Dermis blood vessel endothelial cell (primary cell): ENCODE measurements around the gene SCAF1. TPM values are rescaled to one million over a fixed set of nuclear protein-coding genes. Genes with fewer than 3 reads are reported as not detected.

Source experiments
- DNase-seq: peaks from one replicate; pipeline ENCODE4 v3.0.0; 2010
- total RNA-seq: library from RNA; depleted of rRNA; stranded (reverse); fragments of >200 nt; gene quantifications from 2 replicates; pipeline ENCODE4 v1.2.3, GENCODE V29; 2014

Gene SCAF1
- total RNA-seq, 1 donor from 2014 or later: 11.9 TPM

- peak; percentile 81 for DNase-seq
Measured at GRCh38 chr19:49687566-49688316, 45.7 kb downstream of the SCAF1 start.

DNA sequence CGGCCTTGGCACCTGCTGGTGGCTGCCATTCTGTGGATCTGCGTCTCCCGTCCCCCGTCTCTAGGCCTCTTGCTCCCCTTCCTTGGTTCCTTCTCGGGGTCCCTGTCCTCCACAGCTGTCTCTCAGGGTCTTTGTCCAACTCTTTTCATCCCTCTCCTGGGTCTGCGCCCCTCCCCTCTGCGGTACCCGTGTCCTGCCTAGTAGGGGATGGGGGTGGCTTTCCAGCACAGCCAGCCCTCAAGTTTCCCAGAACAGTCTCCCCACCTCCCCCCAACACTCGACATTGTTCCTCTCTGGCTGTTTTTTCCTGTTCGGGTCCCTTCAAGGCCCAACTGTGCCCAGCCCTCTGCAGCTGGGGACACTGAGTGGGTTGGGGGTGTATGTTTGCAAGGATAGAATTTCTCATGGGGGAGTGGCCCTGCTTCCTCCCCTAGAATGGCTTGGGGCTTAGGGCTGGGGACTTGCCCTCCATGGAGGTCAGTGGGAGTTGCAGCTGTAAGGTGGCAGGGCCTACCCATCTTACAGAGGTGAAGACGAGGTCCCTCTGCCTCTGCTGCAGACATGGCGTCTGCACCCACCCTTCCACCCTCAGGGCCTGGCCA is 46.6 kb downstream of the SCAF1 start:
- peak; percentile 62 for DNase-seq

DNA sequence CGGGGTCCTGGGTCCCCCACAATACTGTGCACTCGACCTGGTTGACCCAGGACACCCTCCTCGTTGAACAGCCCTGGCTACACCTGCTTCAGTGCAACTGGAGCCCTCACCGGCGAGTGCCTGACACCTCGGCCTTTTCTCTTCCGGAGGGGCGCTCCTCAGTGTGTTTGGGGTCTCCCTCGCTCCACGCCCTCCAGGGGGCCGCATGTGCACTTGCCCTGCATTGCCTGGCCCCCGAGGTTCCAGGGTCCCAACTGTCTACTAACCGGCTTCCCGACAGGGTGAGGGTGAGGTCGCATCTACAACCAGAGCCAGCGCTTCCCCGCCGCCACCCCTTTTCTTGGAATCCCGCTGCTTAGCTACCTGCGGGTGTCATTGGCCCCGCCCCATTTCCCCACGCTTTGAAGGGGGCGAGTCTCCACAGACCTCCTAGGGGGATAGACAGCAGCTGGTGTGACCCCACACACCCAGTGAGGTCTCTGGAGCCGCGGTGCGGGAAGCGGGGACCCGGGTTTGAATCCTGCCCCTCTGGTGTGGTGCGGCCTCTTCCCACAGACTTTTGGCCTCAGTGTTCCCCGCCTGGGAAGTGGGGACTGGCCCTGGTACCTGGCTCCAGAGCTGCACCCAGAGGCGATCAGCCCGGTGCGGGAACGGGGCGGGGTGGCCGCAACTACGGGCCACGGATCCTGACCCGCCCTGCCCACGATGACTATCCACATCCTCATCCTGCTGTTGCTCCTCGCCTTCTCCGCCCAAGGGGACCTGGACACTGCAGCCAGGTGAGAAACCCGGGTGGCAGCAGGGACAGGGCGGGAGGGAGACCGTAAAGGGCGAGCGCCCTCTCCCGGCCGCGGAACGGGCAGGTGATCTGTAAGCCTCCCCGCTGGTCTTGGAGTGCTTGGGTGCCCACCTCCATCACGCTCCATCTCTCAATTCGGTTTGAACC is 47.4 kb downstream of the SCAF1 start, which contains the start of gene ADM5:
ADM5 (plus strand) TSS at position 462 of the 946 bp plus-strand sequence; CDS start at position 706, 244 bp downstream.
- peak; percentile 68 for DNase-seq

DNA sequence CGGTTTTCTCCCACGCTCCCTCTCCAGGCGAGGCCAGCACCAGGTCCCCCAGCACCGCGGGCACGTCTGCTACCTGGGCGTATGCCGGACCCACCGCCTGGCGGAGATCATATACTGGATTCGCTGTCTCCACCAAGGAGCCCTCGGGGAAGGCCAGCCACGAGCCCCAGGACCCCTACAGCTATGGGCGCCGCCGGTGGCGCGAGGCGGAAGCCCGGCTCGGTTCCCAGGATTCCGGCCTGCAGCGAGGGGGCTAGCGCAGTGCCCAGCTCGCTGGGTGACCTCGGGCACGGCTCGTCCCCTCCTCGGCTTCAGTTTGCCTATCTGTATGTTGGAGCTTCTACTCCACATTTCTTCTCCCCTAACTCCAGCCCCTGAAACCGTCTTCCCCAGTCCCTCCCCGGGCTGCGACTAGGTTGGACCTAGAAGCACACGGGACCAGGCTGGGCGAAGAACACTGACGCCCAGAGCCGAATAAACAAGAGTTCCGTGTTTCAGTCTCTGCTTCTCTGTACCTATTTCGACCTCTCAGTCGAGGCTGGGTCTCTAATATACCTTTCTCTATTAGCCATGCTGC is 48.2 kb downstream of the SCAF1 start:
- DNase-seq: no peak

- DNase-seq: peak; percentile 88
Measured at GRCh38 chr19:49690656-49691242, 48.7 kb downstream of the SCAF1 start, which contains the start of gene CPT1C. CPT1C (plus strand) TSS chr19:49691116; CDS start chr19:49692253, 1,137 bp downstream.

DNA sequence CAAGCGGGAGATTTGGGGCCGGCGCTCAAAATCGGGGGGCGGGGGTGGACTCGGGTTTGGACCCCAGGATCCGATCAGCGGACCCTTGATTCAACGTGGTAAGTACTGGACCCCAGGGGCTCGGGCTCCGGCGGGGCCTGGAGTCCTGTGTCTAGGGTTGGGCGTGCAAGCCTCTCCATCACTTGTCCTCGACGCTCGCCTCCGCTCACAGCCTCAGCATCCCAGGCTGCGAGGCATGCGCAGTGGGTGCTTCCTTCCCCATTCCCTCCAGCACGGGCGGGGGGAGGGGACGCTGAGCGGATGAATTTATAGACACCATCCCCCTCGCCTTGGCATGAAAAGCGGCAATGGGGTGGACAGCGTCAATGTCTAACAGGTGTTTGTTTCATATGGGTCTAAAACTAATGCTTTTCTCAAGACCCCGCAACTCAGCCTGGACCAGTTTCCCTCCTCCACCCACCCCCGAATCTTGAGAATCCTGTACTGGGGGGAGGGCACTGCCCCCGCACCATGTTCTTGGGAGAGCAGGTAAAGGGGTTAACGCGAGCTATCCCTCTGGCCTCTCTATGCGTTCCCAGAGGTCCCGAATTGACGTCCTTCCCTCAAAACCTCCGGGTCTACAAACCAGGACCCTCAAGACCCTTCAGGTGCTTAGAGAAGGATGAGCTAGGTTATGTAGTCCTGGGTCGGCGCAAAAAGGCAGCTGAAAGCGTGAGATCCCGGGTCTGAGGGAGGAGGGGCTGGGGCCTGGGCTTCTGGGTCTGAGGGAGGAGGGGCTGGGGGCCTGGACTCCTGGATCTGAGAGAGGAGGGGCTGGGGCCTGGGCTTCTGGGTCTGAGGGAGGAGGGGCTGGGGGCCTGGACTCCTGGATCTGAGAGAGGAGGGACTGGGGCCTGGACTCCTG is 49.5 kb downstream of the SCAF1 start:
- DNase-seq: peak; percentile 70

- no peak for DNase-seq
Measured at GRCh38 chr19:49692147-49692506, 50.1 kb downstream of the SCAF1 start.

- no peak for DNase-seq
Measured at GRCh38 chr19:49696115-49696514, 54.1 kb downstream of the SCAF1 start.

DNA sequence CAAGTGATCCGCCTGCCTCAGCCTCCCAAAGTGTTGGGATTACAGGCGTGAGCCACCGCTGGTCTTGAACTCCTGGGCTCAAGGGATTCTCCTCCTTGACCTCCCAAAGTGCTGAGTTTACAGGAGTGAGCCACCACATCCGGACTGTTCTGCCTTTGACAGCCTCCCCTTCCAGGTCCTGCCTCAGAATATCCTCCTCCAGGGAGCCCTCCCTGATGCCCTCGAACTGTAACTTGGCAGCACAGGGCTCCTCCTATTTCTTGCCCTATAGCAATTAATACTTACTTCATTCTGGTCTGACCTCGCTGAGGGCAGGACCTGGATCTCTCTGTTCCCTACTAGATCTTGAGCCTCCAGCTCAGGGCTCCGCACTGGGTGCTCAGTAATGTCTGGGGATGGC is 54.9 kb downstream of the SCAF1 start:
- no peak for DNase-seq

DNA sequence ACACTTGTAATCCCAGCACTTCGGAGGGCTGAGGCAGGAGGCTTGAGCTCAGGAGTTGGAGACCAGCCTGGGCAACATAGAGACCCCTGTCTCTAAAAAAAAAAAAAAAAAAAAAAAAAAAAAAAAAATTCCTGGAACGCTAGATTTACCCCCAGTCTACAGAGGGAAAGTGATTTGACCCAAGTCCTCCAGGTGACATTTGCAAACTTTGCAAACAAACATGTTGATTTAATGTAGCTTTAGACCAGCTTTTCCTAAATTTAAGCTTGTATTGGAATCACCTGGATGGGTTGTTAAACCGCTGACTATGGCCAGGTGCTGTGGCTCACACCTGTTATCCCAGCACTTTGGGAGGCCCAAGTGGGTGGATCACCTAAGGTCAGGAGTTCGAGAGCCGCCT is 57.4 kb downstream of the SCAF1 start:
- DNase-seq: no peak

GRCh38 chr19:49700563-49700962 is 58.6 kb downstream of the SCAF1 start:
- DNase-seq: no peak

GRCh38 chr19:49701271-49701786 is 59.3 kb downstream of the SCAF1 start:
- no peak for DNase-seq

DNA sequence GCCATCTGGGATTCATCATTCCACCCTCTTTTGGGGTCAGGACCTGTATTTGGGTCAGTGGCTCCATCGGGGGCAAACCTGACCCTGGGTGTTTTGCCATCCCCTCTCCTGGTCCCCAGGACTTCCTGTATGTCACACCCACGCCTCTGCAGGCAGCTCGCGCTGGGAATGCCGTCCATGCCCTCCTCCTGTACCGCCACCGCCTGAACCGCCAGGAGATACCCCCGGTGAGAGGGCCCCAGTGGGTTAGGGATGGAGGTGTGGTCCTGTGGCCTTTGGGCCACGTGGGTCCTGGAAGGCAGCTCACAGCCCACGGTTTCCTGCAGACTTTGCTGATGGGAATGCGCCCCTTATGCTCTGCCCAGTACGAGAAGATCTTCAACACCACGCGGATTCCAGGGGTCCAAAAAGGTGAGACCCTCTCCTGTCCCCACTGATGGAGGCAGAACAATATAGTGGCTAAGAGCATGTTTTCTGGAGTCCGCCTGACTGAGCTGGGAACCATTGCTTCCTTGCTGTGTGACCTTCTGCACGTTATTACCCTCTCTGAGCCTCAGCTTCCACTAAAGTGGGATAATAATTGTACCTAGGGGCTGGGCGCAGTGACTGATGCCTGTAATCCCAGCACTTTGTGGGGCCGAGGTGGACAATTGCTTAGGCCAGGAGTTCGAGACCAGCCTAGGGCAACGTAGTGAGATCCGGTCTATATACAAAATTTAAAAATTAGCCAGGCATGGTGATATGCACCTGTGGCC is 63.1 kb downstream of the SCAF1 start:
- DNase-seq: no peak

GRCh38 chr19:49705919-49706318 is 63.9 kb downstream of the SCAF1 start:
- no peak for DNase-seq

Other genes starting within 250 kb of the SCAF1 start
- gene PTH2, start 218.8 kb upstream of the SCAF1 start, total RNA-seq: not detected in 2 replicates
- not detected in 2 replicates for gene GFY, start 216.8 kb upstream of the SCAF1 start, total RNA-seq
- 0.17 and 0.42 TPM in 2 replicates for gene SLC17A7, start 200.7 kb upstream of the SCAF1 start, total RNA-seq
- gene PIH1D1, start 190.4 kb upstream of the SCAF1 start, total RNA-seq: 143 and 169 TPM in 2 replicates
- gene ALDH16A1, start 189.0 kb upstream of the SCAF1 start, total RNA-seq: 55.3 and 82.5 TPM in 2 replicates
- gene FLT3LG, start 168.0 kb upstream of the SCAF1 start, total RNA-seq: 1.2 and 1.6 TPM in 2 replicates
- gene RPL13A, start 154.6 kb upstream of the SCAF1 start, total RNA-seq: 2,583 and 3,504 TPM in 2 replicates
- gene RPS11, start 145.8 kb upstream of the SCAF1 start, total RNA-seq: 2,205 and 5,498 TPM in 2 replicates
- gene FCGRT, start 129.5 kb upstream of the SCAF1 start, total RNA-seq: 77.9 and 241 TPM in 2 replicates
- 6.7 and 24.8 TPM in 2 replicates for gene RCN3, start 114.2 kb upstream of the SCAF1 start, total RNA-seq
- 90.4 and 98.7 TPM in 2 replicates for gene NOSIP, start 61.7 kb upstream of the SCAF1 start, total RNA-seq
- 6.1 and 7.5 TPM in 2 replicates for gene PRRG2, start 60.9 kb upstream of the SCAF1 start, total RNA-seq
- gene PRR12, start 51.0 kb upstream of the SCAF1 start, total RNA-seq: 2.4 and 4.8 TPM in 2 replicates
- gene RRAS, start 2.1 kb upstream of the SCAF1 start, total RNA-seq: 24.3 and 28.6 TPM in 2 replicates
- 47.3 and 79.9 TPM in 2 replicates for gene IRF3, start 23.6 kb downstream of the SCAF1 start, total RNA-seq
- gene BCL2L12, start 23.7 kb downstream of the SCAF1 start, total RNA-seq: 3.1 and 9.2 TPM in 2 replicates
- gene PRMT1, start 35.1 kb downstream of the SCAF1 start, total RNA-seq: 282 and 338 TPM in 2 replicates
- gene ADM5, start 47.4 kb downstream of the SCAF1 start, total RNA-seq: 0.70 and 1.5 TPM in 2 replicates
- gene CPT1C, start 48.9 kb downstream of the SCAF1 start, total RNA-seq: 19.1 and 19.5 TPM in 2 replicates
- gene TSKS, start 121.1 kb downstream of the SCAF1 start, total RNA-seq: 0.17 TPM in 1 of 2 replicates, not detected in the other
- 52.1 and 129 TPM in 2 replicates for gene AP2A1, start 124.8 kb downstream of the SCAF1 start, total RNA-seq
- 19.2 and 22.4 TPM in 2 replicates for gene FUZ, start 171.1 kb downstream of the SCAF1 start, total RNA-seq
- gene MED25, start 176.1 kb downstream of the SCAF1 start, total RNA-seq: 13.4 and 34.4 TPM in 2 replicates
- gene PTOV1, start 208.9 kb downstream of the SCAF1 start, total RNA-seq: 57.2 and 72.9 TPM in 2 replicates
- gene PNKP, start 225.4 kb downstream of the SCAF1 start, total RNA-seq: 44.3 and 60.4 TPM in 2 replicates
- 9.9 and 13.0 TPM in 2 replicates for gene AKT1S1, start 235.1 kb downstream of the SCAF1 start, total RNA-seq
- gene TBC1D17, start 235.5 kb downstream of the SCAF1 start, total RNA-seq: 7.5 and 13.8 TPM in 2 replicates